DMS79 treated with DMSO at 0.1 percent for 48 hours (cell line): ENCODE measurements around the gene RNPEPL1.

ENCODE experiments used
- DNase-seq: peaks from one replicate; lab custom pipeline; 2025; lab: John Stamatoyannopoulos, UW

Gene RNPEPL1

DNA sequence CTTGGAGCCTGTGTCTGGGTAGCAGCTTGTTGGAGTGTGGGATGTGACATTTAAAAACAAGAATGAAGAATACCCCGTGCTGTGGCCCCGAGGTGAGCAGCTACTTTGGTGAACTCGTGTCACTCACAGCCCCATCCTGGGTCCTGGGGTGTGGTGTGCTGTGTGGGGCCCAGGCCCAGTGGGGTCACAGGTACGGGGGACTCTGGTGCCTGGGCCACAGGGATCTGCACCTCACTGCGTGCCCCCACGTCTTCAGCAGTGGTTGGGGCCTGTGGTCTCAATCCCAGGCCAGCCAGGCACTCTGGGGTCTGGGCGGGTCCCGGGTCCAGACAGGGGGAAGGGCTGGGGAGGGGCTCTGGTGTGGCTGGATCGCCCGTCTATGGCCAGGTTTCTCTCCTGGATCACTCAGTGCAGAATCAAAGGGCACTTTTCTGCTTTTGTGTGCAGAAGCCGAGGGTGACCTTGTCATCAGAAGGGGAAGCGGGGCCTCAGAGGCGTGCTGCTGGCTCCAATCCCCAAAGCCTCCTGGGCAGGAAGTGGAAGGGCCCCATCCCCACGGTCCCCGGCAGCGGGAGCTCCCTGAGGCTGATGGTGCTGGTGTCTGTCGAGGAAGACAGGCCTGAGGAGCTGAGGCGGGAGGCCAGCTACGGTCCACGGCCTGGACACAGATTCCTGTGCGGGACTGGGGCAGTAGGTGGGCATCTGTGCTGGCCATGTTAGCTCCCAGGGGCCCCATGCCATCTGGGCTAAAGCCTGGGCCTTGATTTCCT lies 58.4 kb downstream of the RNPEPL1 start:
- no peak for DNase-seq

GRCh38 chr2:240627736-240628506 lies 59.6 kb downstream of the RNPEPL1 start:
- DNase-seq, result no peak

DNA sequence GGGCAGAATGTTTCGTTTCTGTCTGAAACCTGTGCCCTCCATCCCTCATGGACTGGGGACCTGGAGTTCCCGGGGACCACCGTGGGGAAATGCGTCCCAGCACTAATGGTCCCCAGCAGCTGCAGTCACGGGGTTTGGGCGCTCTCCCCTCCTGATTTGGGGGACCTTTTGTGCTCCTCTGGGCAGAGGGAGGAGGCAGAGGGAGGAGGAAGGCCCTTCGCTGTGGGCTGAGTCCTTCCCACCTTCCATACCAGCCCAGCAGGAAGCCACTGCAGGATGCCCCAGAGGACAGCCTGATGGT lies 60.2 kb downstream of the RNPEPL1 start:
- no peak for DNase-seq

- DNase-seq, result no peak
These were observed 60.7 kb downstream of the RNPEPL1 start for GRCh38 chr2:240628808-240629618.

- no peak for DNase-seq
These were observed 61.3 kb downstream of the RNPEPL1 start for GRCh38 chr2:240629619-240629967.

- no peak for DNase-seq
These were observed 61.9 kb downstream of the RNPEPL1 start for GRCh38 chr2:240629968-240630770.
